Nephron progenitor cell (in vitro differentiated cells): ENCODE results near the gene OTOGL.

ENCODE experiments used
- DNase-seq: peaks from one replicate; pipeline ENCODE4 v3.0.0; 2021
- H3K27ac Mint-ChIP-seq: 2 replicates; pipeline ENCODE4 v1.8.0; 2021; ENCODE audit warnings: mild to moderate bottlenecking, moderate library complexity, mixed read lengths
- H3K27me3 Mint-ChIP-seq: 2 replicates; pipeline ENCODE4 v1.8.0; 2021; ENCODE audit warnings: mild to moderate bottlenecking, low read depth, mixed read lengths; ENCODE audit not compliant: poor library complexity
- H3K36me3 Mint-ChIP-seq: 2 replicates; pipeline ENCODE4 v1.8.0; 2021; ENCODE audit warnings: low read depth, mixed read lengths
- H3K4me1 Mint-ChIP-seq: 2 replicates; pipeline ENCODE4 v1.8.0; 2021; ENCODE audit warnings: mixed read lengths
- H3K4me3 Mint-ChIP-seq: 2 replicates; pipeline ENCODE4 v1.8.0; 2021; ENCODE audit warnings: mild to moderate bottlenecking, moderate library complexity, mixed read lengths
- H3K9me3 Mint-ChIP-seq: 2 replicates; pipeline ENCODE4 v1.8.0; 2021; ENCODE audit warnings: mild to moderate bottlenecking, moderate library complexity, mixed read lengths
- CTCF ChIP-seq: fragments of 200-600 bp; sonication (generic); IDR thresholded peaks from 2 replicates; pipeline ENCODE4 v1.5.0; 2021; ENCODE audit warnings: antibody characterized with exemption

Gene OTOGL

GRCh38 chr12:80170915-80171314, 71.6 kb downstream of the OTOGL start:
- Mint-ChIP-seq H3K4me1 (no peaks in the 10 kb centered on the region), H3K36me3 (no peaks in the 10 kb centered on the region), H3K27ac (no peak overlapping the region), H3K27me3 (no peaks in the 10 kb centered on the region), H3K9me3 (no peaks in the 10 kb centered on the region), H3K4me3 (no peak overlapping the region)
- no peak for DNase-seq
- no peak for TF ChIP-seq CTCF

GRCh38 chr12:80173083-80173864, 73.9 kb downstream of the OTOGL start:
- Mint-ChIP-seq H3K27me3 (no peaks in the 10 kb centered on the region), H3K4me1 (no peaks in the 10 kb centered on the region), H3K4me3 (no peak overlapping the region), H3K36me3 (no peaks in the 10 kb centered on the region), H3K27ac (no peak overlapping the region), H3K9me3 (no peaks in the 10 kb centered on the region)
- TF ChIP-seq CTCF = no peak
- DNase-seq = no peak

- Mint-ChIP-seq H3K36me3 (no peaks in the 10 kb centered on the region), H3K4me1 (peaks cover 6% of the 10 kb centered on the region), H3K9me3 (no peaks in the 10 kb centered on the region), H3K27ac (no peak overlapping the region), H3K27me3 (no peaks in the 10 kb centered on the region), H3K4me3 (no peak overlapping the region)
- TF ChIP-seq CTCF = no peak
- DNase-seq = no peak
Observed at GRCh38 chr12:80175307-80175930, 76.1 kb downstream of the OTOGL start.

GRCh38 chr12:80176706-80177105, 77.4 kb downstream of the OTOGL start:
- DNase-seq = no peak
- TF ChIP-seq CTCF = no peak
- Mint-ChIP-seq H3K4me1 (peaks cover 6% of the 10 kb centered on the region), H3K27ac (no peak overlapping the region), H3K36me3 (no peaks in the 10 kb centered on the region), H3K9me3 (no peaks in the 10 kb centered on the region), H3K27me3 (no peaks in the 10 kb centered on the region), H3K4me3 (no peak overlapping the region)

GRCh38 chr12:80178846-80179245, 79.5 kb downstream of the OTOGL start:
- no peak for DNase-seq

More at GRCh38 chr12:80178846-80179245, 79.5 kb downstream of the OTOGL start:
- TF ChIP-seq CTCF = no peak
- Mint-ChIP-seq H3K4me3 (no peak overlapping the region), H3K36me3 (no peaks in the 10 kb centered on the region), H3K9me3 (no peaks in the 10 kb centered on the region), H3K4me1 (peaks cover 6% of the 10 kb centered on the region), H3K27ac (no peak overlapping the region), H3K27me3 (no peaks in the 10 kb centered on the region)
